ENCODE data around the gene SF1.

SF1 gene

DNA sequence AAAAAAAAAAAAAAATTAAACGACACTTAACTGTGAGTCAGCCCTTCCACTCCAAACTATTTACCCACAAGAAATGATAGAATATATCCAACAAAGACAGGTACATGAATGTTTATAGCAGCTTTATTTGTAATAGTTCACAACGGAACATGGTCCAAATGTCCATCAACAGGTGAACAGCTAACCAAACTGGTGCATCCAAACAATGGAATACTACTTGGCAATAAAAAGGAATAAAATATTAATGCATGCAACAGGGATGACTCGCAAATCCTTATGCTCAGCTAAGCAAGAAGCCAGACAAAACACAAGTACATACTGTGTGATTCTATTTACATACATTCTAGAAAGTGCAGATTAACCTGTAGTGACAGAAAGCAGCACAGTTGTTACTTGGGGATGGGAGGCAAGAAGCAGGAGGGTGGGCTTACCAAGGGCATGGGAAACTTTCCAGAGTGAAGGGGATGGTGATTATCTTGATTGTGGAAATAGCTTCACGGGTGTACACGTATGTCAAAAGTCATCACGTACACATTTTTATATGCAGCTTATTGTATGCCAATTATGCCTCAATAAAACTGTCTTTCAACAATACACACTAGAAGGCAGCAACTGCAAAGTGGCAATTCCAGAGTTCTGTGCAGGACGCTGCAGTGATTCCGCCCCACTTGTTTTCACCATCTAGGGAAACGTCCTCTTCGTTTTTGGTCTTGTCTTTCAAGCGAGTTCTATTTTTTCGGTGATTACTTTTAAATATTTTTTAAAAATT, 6.7 kb upstream of the SF1 start:
- DNase-seq (ENCODE audit: low spot score) = no peak

DNA sequence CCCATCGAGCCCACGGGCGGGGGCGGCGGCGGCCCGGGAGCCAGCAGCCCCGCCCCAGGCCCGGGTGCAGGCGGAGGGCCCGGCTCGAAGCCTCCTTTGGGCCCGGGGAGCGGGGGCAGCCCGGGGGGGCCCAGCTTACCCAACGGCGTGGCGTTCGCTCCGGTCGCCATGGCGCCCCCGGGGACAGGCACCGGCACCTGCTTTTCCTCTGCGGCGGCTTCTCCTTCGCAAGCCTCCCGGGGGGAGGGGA, 194 bp downstream of the SF1 start:
- DNase-seq (ENCODE audit: low spot score) = no peak

GRCh38 chr11:64777449-64778222, 706 bp downstream of the SF1 start:
- DNase-seq (ENCODE audit: low spot score) = peak; percentile 74

- no peak for DNase-seq (ENCODE audit: low spot score)
Observed at GRCh38 chr11:64776875-64777274, 1.5 kb downstream of the SF1 start.

- no peak for DNase-seq (ENCODE audit: low spot score)
Observed at GRCh38 chr11:64776425-64776824, 1.9 kb downstream of the SF1 start.

GRCh38 chr11:64774144-64774543, 4.2 kb downstream of the SF1 start:
- DNase-seq (ENCODE audit: low spot score) = no peak

DNA sequence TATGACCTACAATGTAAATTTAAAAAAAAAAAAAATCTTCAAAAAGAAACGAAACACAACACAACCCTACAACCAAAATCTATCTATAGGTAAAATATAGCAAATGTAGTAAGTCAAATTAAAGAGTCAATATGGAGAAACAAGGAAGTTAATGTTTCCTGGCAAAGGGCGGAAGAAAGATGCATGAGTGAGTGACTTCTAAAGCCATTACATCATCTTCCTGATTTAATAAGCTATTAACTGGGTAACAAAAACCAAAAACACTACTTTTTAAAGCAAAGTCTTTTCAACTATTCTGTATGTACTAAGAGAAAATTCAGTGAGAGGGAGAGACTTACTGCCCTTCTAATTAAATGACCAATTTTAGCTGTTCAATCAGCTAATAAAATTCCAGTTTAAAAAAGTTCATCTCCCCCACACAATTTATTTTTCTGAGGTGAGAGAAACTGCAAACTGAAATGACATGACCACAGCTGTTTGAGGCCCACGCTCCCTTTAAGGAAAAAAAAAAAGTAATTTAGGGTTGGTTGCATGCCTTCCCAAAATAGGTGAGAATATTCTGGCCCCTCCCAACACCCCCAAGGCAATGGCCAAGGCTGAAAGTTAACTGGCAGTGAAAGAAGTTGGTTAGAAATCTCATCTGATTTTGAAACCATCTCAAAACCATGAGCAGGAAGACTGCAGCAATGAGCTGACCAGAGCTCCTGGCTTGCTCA, 5.9 kb downstream of the SF1 start:
- no peak for DNase-seq (ENCODE audit: low spot score)

GRCh38 chr11:64771861-64772260, 6.5 kb downstream of the SF1 start:
- no peak for DNase-seq (ENCODE audit: low spot score)

GRCh38 chr11:64770120-64770519, 8.2 kb downstream of the SF1 start:
- DNase-seq (ENCODE audit: low spot score) = no peak

DNA sequence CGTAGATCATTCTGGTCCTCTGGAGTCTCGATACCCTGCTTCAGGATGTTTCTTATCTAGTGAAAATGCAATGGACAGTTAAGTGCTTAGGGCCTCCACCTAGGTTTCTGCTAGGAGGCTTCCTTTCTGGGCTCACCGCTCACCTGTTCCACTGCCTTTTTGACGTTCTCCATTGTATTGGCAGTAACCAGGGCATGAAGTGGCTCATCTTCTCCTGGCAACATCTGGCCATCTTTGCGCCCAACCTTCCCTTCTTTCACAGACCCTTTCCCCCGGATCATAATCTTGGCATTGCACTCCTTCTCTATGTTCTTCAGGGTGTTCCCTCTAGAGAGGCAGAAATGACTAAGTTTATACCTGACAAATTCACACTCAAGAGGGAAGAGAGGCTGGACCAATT, 9.1 kb downstream of the SF1 start:
- DNase-seq (ENCODE audit: low spot score) = no peak

DNA sequence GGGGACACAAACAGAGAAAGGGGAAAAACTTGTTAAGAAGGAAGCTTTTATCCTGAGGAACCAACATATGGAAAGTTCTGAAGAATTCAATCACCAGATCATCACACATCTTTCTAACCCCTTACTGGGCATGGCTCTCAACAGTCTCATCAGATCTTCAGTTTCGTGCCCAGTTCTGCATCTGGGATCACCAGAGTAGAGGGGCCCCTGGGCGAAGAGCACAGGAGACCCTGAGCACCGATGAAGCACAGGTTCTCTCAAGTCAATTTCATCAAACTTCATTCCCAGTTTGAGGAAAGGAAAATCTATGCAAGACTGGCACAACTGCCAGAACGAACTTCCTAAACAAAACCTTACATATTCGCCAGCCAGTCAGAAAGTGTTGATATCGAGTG, 10.0 kb downstream of the SF1 start:
- no peak for DNase-seq (ENCODE audit: low spot score)

DNA sequence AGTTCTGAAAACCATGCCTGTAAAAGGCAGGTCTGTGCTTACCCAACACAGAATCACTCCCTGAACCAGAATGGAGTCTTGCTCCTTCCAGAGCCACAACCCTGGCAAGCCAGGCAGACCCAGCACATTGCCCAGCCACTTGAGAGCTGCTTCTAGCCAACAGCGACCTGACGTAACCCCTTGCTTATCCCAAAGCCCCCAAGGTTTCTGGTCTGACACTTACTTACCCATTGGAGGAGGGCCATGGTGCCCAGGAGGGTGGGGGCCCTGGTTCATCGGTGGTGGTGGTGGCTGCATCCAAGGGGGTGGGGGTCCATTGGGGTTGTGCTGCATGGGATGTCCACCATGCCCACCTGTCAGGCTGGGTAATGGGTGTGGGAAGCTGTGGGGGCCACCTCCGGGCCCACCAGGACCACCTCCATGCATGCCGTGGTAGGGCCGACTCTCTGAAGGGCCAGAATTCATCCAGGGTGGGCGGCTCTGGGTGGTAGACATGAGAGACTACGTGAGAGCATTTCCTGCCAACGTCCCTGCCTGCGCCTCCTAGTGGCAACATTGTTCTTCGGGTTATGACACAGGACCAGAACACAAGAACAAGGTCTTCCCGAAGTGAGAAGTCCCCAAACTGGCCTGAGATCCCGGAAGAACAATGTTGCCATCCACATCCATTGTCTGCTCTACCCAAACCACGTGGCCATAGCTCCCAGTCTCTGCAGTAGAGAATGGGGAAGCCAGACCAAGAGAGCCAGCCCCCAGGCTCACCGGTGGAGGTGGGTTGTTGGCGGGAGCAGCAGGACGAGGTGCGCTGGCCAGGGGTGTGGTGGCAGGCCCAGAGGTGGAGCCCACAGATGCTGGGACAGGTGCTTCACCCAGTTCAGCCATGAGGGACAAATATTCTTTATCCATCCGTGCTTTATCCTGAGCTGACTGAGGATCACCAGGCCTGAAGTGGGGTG, 10.7 kb downstream of the SF1 start:
- DNase-seq (ENCODE audit: low spot score) = no peak

DNA sequence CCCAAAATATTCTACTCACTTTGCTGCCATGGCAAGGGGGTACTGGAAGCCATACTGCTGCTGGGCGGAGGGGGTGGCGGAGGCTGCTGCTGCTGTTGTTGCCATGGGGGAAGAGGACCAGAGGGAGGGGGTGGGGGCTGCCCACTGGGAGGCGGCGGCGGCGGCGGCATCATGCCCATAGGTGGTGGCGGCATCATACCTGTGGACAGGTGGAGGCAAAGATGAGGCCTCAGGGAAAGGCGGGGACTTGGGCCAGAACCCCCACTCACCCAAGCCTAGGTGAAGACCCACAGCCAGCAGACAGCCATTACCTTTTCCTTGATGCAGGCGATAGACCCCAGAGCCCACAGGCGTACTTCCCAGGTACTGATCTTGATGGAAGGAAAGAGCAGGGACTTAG, 11.5 kb downstream of the SF1 start:
- DNase-seq (ENCODE audit: low spot score) = no peak

- DNase-seq (ENCODE audit: low spot score) = no peak
Observed at GRCh38 chr11:64765851-64766665, 12.3 kb downstream of the SF1 start.

- no peak for DNase-seq (ENCODE audit: low spot score)
Observed at GRCh38 chr11:64765291-64765850, 13.0 kb downstream of the SF1 start.

GRCh38 chr11:64764753-64765152, 13.6 kb downstream of the SF1 start:
- DNase-seq (ENCODE audit: low spot score) = no peak

GRCh38 chr11:64764040-64764611, 14.2 kb downstream of the SF1 start:
- DNase-seq (ENCODE audit: low spot score) = no peak

GRCh38 chr11:64763526-64764039, 14.8 kb downstream of the SF1 start:
- DNase-seq (ENCODE audit: low spot score) = peak; percentile 32

- DNase-seq (ENCODE audit: low spot score) = peak; percentile 36
Observed at GRCh38 chr11:64762674-64763525, 15.4 kb downstream of the SF1 start.

All from pons (tissue), 1 donor.